HG02642 (cell line): ENCODE data around the gene SLC39A11.
"Not testable (repeated sequence)": the region's sequence is repeated elsewhere in the genome, so short reads cannot be mapped to it uniquely, and the experiment has no call there.

Source experiments
- ATAC-seq: cut with Tn5 transposase; IDR thresholded peaks from one replicate; pipeline ENCODE4 v1.9.1; 2021; ENCODE audit warnings: mild to moderate bottlenecking; ENCODE audit not compliant: unreplicated experiment, poor library complexity

The SLC39A11 gene

DNA sequence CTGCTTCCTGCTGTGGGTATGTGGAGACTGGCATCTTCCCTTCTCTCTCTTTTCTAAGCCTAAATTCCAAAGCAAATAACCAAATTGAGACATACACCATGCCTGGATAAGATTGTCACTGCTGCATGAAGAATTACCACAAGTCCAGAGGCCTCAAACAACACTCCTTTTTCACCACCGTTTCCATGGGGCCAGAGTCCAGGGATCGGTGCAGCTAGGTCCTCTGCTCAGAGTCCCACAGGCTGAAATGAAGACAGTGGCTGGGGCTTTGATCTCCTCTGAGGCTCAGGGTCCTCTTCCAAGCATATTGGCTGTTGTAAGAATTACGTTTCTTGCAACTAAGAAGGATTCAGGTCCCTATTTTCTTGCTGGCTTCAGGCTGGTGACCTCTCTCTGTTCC is 130.4 kb downstream of the SLC39A11 start:
- ATAC-seq: no peak

DNA sequence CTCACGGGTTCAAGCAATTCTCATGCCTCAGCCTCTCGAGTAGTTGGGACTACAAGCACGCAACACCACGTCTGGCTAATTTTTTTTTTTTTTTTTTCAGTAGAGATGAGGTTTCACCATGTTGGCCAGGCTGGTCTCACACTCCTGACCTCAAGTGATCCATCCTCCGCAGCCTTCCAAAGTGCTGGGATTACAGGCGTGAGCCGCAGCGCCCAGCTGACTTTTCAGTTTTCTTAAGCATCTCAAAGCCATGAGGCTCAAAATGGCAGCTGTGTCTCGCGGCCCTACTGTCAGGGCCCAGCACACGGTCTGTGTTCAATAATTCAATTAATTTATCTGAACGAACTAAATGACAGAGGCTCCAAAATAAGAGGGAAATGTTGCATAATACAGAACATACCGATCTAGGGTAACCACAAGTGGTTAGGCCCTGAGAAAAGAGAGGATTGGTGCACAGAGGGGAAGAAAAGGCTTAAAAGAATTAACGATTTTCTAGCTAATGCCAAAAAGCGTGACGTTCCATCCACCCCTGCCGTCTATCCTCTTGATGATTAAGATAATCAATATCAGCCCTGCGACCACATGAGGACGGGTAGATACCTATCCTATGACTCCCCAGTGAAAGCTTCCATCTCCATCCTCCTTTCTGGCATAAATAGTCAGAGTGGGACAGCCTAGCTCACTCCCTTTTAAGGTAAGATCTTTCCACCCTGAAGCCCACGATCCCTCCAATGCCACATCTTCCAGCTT is 136.9 kb downstream of the SLC39A11 start:
- no peak for ATAC-seq

DNA sequence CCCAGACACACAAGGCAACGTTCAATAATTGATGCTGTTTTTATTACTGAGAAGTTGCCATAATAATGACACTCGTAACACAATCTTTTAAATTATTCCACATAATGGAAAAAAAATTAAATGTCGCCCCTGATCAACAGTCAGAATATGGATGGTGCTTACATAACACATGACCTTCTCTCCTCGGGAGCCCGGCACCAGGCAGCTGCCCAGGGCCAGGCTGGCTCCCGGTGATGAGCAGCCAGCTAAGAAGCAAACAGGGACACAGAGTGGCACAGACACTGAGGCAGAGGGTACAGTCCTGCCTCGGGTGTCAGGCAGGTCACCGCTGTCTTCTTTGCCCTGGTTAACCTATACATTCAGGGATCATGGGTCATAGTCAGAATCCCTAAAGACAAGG is 137.9 kb downstream of the SLC39A11 start:
- ATAC-seq: no peak

GRCh38 chr17:72953621-72954020 is 138.9 kb downstream of the SLC39A11 start:
- no peak for ATAC-seq

DNA sequence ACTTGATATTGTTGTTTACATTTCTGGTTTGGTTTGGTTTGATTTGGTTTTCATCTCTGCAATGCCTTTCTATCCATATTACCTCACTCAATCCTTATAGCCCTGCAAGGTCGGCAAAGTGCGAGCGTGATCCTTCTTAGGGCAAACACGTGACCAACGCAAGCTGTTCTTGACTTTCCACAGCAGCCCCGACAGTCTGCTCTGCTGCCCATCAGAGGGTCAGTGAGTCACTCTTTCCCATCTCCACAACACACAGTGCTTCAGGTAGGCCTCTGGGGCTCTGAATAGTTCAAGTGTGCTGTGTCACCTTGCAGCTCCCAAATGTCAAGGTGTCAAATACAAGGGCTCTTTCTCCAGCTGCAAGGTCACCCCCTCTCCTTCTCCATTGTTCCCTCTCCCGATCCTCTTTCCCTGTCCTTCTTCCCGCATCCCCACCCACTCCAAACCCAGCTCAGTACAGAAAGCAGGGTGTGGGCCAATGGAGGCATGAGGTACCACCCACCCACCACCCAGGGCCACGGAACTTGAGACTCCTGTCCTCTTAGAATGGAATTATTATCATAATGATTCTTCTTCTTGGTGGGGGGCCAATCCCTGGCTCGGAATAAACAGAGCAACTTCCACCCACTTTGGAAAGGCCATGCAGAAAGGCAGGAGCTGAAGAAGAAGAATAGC is 139.7 kb downstream of the SLC39A11 start:
- ATAC-seq: no peak

DNA sequence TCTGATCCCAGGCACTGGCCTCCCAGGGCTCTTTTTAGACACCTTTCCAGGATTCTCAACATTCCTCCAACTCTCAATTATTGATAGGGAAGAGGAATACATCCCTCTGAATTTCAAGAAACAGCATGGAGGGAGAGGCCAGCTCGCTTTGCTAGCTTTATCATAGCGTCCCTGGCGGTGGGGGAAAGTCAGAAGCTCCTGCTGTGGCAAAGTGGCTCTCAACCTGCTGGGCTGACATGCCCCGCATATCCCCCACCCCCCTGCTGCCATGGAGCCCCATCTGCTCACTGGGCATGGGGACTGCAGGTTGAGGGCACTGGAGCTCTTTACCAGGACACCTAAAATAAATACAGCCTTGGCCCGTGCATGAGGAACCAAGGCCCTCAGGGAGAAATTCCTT is 140.3 kb downstream of the SLC39A11 start:
- no peak for ATAC-seq

GRCh38 chr17:72950242-72950931 is 142.1 kb downstream of the SLC39A11 start:
- no peak for ATAC-seq

DNA sequence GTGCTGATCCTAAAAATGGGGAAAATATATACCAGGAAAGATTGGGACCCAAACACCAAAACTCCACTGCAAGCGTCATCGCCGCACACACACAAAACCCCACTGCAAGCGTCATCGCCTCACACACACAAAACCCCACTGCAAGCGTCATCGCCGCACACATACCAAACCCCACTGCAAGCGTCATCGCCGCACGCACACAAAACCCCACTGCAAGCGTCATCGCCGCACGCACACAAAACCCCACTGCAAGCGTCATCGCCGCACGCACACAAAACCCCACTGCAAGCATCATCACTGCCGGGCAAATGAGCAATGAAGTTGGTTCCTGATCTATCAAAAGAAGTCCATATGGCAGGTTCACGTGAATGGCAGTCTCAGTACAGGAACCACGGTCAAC is 144.4 kb downstream of the SLC39A11 start:
- no peak for ATAC-seq

- no peak for ATAC-seq
These were observed 145.0 kb downstream of the SLC39A11 start for GRCh38 chr17:72947475-72947874.

GRCh38 chr17:72946696-72947095 is 145.8 kb downstream of the SLC39A11 start:
- ATAC-seq: no peak

GRCh38 chr17:72946156-72946555 is 146.3 kb downstream of the SLC39A11 start:
- no peak for ATAC-seq

DNA sequence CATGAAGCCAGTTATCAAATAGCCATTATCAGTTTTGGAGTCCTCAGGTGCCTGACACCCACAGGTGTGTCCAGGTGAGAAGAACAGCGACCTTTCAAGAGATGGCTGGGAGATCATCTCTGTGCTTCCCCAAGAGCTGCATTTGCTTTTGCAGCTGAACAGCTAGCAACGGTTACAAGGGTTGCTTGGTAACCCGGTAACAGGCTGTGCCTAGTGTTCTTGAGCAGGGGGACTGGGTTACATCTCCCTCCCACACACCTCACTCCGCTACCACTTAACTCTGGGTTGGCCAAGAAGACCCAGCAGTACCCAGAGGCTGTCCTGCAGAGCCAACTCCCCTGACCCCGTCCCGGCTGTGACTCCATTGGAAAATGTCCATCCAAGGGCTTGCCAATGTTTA is 147.0 kb downstream of the SLC39A11 start:
- no peak for ATAC-seq

- ATAC-seq: no peak
These were observed 148.4 kb downstream of the SLC39A11 start for GRCh38 chr17:72943826-72944689.

- ATAC-seq: no peak
These were observed 149.9 kb downstream of the SLC39A11 start for GRCh38 chr17:72942579-72942978.

DNA sequence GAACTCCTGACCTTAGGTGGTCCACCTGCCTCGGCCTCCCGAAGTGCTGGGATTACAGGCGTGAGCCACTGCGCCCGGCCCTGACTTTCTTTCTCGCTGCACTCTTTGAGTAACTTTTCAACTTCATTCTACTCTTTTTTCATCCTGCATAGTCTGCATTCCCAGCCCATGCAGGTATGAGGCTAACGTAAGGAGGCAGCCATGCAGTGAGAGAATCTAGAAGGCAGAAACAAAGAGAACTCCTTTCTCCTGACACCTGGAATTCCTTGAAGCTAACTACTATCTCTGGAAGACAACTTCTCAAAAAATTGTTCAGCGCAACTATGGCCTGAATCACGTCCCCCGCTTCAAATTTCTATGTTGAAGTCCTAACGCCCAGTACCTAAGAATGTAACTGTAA is 152.0 kb downstream of the SLC39A11 start:
- ATAC-seq: no peak

DNA sequence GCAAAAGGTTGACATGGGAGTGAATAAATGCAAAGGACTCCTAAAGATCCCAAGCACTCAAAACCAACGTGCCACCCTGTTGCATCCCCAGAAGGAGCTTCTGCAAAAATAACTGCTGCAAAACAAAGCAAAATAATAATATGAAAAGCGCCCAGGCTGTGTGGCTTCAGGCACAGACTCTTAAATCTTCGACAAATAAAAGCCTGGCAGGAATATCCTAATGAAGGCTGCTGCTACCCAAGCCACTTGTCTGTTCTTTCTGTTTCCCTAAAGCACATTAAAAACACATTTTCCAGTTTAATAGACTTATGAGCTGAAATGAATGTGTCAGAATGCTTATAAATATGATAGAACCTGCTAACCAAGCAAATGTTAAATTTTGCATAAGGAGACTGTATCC is 154.0 kb downstream of the SLC39A11 start:
- no peak for ATAC-seq

DNA sequence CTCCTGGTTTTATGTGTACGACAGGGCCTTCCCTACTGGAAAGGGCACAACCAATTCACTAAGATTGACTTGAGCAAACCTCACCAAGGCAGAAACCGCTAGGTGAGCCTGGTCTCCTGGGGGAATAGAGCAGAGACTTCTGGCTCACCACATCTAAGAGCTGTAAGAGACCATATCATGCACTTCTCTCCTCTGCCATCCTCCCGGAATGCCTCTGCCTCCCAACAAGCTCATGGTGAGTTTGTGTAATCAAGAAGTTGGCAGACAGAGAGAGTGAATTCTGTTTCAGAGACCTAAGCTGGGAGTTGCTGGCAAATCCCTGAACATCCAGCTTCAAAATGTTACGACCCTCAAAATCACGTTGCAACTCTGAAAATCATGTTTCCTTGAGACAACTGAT is 154.8 kb downstream of the SLC39A11 start:
- ATAC-seq: no peak

DNA sequence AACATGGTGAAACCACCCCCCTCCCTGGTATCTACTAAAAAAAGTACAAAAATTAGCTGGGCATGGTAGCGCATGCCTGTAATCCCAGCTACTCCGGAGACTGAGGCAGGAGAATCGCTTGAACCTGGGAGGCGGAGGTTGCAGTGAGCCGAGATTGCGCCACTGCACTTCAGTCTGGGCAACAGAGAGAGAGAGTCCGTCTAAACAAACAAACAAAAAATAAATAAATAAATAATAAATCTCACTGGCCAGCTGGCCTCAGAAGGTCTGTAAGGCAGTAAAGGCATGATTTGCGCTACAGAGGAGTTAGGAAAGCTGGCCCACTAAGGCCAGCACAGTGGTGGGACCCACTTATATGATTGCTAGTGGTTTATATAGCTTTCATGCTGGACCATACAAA is 155.2 kb downstream of the SLC39A11 start:
- ATAC-seq: not testable (repeated sequence)

DNA sequence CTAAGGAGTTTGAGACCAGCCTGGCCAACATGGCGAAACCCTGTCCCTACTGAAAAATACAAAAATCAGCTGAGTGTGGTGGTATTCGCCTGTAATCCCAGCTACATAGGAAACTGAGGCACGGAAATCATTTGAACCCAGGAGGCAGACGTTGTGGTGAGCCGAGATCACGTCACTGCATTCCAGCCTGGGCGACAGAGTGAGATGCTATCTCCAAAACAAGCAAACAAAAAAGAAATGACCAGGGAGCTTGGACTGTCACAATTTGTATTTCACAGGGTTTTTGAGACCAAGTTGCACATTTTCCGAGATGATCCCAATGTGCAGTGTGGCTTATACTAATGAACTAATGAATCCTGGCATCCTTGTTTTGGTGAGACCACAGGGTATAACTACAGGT is 156.5 kb downstream of the SLC39A11 start:
- no peak for ATAC-seq

DNA sequence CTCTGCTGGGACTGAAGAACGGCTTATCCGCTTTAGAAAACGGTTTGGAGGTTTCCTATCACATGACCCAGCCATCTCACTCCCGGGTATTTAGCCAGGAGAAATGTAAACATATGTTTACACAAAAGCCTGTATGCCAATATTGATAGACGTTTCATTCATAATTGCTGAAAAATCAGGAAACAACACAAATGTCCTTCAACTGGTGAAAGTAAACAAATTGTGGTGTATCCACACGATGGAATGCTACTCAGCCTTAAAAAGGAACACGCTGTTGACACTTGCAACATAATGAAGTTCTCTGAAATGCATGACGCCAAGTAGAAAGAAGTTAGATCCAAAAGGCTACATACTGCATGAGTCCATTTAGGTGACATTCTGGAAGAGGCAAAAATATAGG is 157.6 kb downstream of the SLC39A11 start:
- no peak for ATAC-seq

GRCh38 chr17:72931635-72932034 is 160.9 kb downstream of the SLC39A11 start:
- ATAC-seq: no peak
